ENCODE measurements around the gene NRROS. TPM values are rescaled to one million over a fixed set of nuclear protein-coding genes. Genes with fewer than 3 reads are reported as not detected.

Gene NRROS
- polyA plus RNA-seq, 1 donor: 2.1 TPM

DNA sequence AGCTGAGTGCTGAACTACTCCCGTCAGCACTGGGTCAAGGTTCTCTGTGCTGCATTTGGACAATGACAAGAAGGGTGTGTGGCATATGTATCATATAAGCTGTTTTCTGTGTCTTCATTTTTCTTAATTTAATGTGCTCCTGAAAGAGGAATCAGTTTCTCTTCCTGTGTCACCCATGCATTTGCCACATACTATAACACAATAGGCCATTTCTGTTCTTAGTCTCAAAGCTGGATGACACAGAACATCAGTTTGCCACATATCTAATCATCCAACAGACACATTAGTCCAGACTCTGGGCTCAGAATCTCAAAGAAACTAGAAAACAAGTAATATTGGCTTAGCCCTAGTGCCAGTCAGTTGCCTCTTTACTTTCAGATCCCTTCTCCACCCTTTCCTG lies 38.4 kb downstream of the NRROS start:
- no peak overlapping the region for H3K4me3 ChIP-seq (ENCODE audit: low read length)
- no peak for DNase-seq
- no CpG with 5 or more reads among the region's 1 CpG for WGBS (ENCODE audit: insufficient coverage, low lambda C conversion rate)
- H3K27me3 ChIP-seq (ENCODE audit: control insufficient read depth, insufficient read depth, low read length): no peaks in the 10 kb centered on the region
- H3K27ac ChIP-seq (ENCODE audit: low read length): no peak overlapping the region
- no peaks in the 10 kb centered on the region for H3K9me3 ChIP-seq (ENCODE audit: control insufficient read depth, low read depth, low read length)
- H3K4me1 ChIP-seq (ENCODE audit: control insufficient read depth, insufficient read depth, low read length): no peaks in the 10 kb centered on the region
- no peaks in the 10 kb centered on the region for H3K36me3 ChIP-seq (ENCODE audit: control insufficient read depth, insufficient read depth, low read length)

DNA sequence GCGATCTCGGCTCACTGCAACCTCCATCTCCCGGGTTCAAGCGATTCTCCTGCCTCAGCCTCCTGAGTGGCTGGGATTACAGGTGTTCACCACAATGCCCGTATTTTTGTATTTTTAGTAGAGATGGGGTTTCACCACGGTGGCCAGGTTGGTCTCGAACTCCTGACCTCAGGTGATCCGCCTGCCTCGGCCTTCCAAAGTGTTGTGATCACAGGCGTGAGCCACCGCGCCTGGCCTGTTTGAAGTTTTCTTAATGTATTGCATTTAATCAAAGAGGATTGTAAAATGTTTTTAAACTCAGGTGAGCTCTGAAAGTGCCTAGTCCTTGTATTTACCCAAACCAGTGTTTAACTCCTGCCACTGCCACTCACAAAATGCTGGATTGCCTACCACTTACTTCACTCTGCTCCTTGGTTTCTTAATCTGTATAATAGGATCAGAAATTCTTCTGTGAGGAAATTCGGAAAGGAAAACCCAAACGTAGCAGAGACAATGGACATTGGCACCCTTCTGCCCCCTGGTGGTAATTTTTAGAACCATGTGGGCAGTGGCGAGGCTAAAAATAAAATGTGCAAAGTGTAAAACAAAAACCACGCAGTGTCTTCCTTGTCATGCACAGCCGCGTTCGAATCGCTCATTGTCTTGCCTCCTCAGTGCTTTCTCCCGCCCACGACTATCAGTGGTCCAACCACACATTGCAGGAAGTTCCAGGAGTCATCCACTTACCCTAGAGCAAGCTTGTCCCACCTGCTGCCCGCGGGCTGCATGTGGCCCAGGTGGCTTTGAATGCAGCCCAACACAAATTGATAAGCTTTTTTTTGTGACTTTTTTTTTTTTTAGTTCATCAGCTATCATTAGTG lies 45.3 kb downstream of the NRROS start:
- Histone ChIP-seq H3K4me3 (ENCODE audit: low read length) (no peak overlapping the region), H3K27me3 (ENCODE audit: control insufficient read depth, insufficient read depth, low read length) (no peaks in the 10 kb centered on the region), H3K27ac (ENCODE audit: low read length) (no peak overlapping the region), H3K36me3 (ENCODE audit: control insufficient read depth, insufficient read depth, low read length) (no peaks in the 10 kb centered on the region), H3K9me3 (ENCODE audit: control insufficient read depth, low read depth, low read length) (no peaks in the 10 kb centered on the region), H3K4me1 (ENCODE audit: control insufficient read depth, insufficient read depth, low read length) (no peaks in the 10 kb centered on the region)
- DNase-seq: peak; percentile 23 to 55
- 0% methylated on average over 2 of the region's 24 CpGs for WGBS (ENCODE audit: insufficient coverage, low lambda C conversion rate)

GRCh38 chr3:196686436-196686835 lies 46.9 kb downstream of the NRROS start:
- no peaks in the 10 kb centered on the region for H3K27me3 ChIP-seq (ENCODE audit: control insufficient read depth, insufficient read depth, low read length)
- no peaks in the 10 kb centered on the region for H3K4me1 ChIP-seq (ENCODE audit: control insufficient read depth, insufficient read depth, low read length)
- no peaks in the 10 kb centered on the region for H3K36me3 ChIP-seq (ENCODE audit: control insufficient read depth, insufficient read depth, low read length)
- no CpG with 5 or more reads among the region's 2 CpGs for WGBS (ENCODE audit: insufficient coverage, low lambda C conversion rate)
- H3K4me3 ChIP-seq (ENCODE audit: low read length): no peak overlapping the region
- DNase-seq: no peak
- no peak overlapping the region for H3K27ac ChIP-seq (ENCODE audit: low read length)
- H3K9me3 ChIP-seq (ENCODE audit: control insufficient read depth, low read depth, low read length): no peaks in the 10 kb centered on the region

DNA sequence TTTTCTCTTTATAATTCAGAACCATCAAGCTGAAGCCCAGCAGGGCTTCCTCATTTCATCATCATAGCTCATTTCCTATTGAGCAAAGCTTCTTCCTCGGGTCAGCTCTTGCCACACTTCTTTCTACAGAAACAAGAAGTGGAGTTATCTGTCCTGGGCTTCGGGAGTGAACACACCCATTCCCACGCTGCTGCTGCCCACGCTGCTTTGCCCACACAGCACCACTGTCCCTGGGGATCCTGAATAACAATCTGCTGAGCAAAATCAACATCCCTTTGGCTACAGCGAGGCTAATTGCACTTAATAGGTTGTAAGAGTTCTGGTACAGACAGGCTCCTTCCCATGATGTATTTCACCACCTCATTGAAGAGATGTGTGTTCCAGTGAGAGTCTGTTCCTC lies 48.9 kb downstream of the NRROS start:
- no CpG with 5 or more reads among the region's 5 CpGs for WGBS (ENCODE audit: insufficient coverage, low lambda C conversion rate)

GRCh38 chr3:196689941-196690660 lies 50.6 kb downstream of the NRROS start:
- no peaks in the 10 kb centered on the region for H3K36me3 ChIP-seq (ENCODE audit: control insufficient read depth, insufficient read depth, low read length)
- WGBS (ENCODE audit: insufficient coverage, low lambda C conversion rate): no CpG with 5 or more reads among the region's 17 CpGs
- peaks cover 3% of the 10 kb centered on the region for H3K27me3 ChIP-seq (ENCODE audit: control insufficient read depth, insufficient read depth, low read length)
- no peak for DNase-seq
- no peak overlapping the region for H3K4me3 ChIP-seq (ENCODE audit: low read length)
- no peak overlapping the region for H3K27ac ChIP-seq (ENCODE audit: low read length)
- H3K4me1 ChIP-seq (ENCODE audit: control insufficient read depth, insufficient read depth, low read length): no peaks in the 10 kb centered on the region
- H3K9me3 ChIP-seq (ENCODE audit: control insufficient read depth, low read depth, low read length): peaks cover 4% of the 10 kb centered on the region

More for the DNA sequence above, 48.9 kb downstream of the NRROS start:
- no peak overlapping the region for H3K27ac ChIP-seq (ENCODE audit: low read length)
- peaks cover 3% of the 10 kb centered on the region for H3K27me3 ChIP-seq (ENCODE audit: control insufficient read depth, insufficient read depth, low read length)
- DNase-seq: no peak
- no peaks in the 10 kb centered on the region for H3K36me3 ChIP-seq (ENCODE audit: control insufficient read depth, insufficient read depth, low read length)
- no peaks in the 10 kb centered on the region for H3K9me3 ChIP-seq (ENCODE audit: control insufficient read depth, low read depth, low read length)
- no peak overlapping the region for H3K4me3 ChIP-seq (ENCODE audit: low read length)
- H3K4me1 ChIP-seq (ENCODE audit: control insufficient read depth, insufficient read depth, low read length): no peaks in the 10 kb centered on the region

DNA sequence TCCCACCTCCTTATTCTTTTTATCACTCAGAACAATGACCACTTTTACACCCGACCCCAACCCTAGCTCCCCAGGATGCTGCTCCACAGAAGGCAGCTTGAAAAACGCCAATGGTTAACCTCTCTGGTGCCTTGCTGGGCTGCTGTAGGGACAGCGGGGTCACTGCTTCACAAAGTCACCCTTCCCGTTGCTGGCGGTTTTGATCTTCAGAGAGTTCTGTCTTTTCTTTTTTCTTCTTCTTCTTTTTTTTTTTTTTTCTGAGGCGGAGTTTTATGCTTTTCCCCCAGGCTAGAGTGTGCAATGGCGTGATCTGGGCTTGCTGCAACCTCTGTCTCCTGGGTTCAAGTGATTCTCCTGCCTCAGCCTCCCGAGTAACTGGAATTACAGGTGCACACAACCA lies 51.9 kb downstream of the NRROS start:
- no peaks in the 10 kb centered on the region for H3K4me1 ChIP-seq (ENCODE audit: control insufficient read depth, insufficient read depth, low read length)
- H3K27ac ChIP-seq (ENCODE audit: low read length): no peak overlapping the region
- WGBS (ENCODE audit: insufficient coverage, low lambda C conversion rate): no CpG with 5 or more reads among the region's 8 CpGs
- H3K4me3 ChIP-seq (ENCODE audit: low read length): no peak overlapping the region
- DNase-seq: no peak
- peaks cover 3% of the 10 kb centered on the region for H3K27me3 ChIP-seq (ENCODE audit: control insufficient read depth, insufficient read depth, low read length)
- H3K36me3 ChIP-seq (ENCODE audit: control insufficient read depth, insufficient read depth, low read length): no peaks in the 10 kb centered on the region
- peaks cover 5% of the 10 kb centered on the region for H3K9me3 ChIP-seq (ENCODE audit: control insufficient read depth, low read depth, low read length)

GRCh38 chr3:196694202-196694638 lies 54.7 kb downstream of the NRROS start:
- WGBS (ENCODE audit: insufficient coverage, low lambda C conversion rate): no CpG with 5 or more reads among the region's 1 CpG
- H3K36me3 ChIP-seq (ENCODE audit: control insufficient read depth, insufficient read depth, low read length): no peaks in the 10 kb centered on the region

DNA sequence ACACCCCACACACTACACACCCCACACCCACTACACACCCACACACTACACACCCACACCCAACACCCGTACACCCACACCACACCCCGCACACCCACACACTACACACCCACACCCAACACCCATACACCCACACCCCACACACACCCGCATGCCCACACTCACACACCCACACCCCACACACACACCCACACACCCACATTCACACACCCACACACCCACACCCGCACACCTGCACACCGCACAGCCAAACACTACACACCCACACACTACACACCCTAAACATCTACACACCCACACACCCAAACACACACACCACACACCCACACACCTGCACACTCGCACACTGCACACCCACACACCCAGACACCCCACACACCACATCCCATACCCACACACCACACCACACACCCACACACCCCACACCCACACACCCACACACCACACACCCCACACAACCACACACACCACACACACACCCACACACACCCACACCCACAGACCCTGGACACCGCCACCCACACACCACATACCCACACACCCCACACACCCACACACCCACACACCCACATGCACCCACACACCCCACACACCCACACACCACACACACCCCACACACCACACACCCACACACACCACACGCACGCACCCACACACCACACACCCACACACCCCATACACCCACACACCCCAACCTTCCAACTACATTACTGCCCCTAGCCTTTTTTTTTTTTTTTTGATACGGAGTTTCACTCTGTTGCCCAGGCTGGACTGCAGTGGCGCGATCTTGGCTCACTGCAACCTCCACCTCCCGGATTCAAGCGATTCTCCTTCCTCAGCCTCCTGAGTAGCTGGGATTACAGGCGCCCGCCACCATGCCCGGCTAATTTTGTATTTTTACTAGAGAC lies 55.7 kb downstream of the NRROS start:
- Histone ChIP-seq H3K36me3 (ENCODE audit: control insufficient read depth, insufficient read depth, low read length) (no peaks in the 10 kb centered on the region), H3K9me3 (ENCODE audit: control insufficient read depth, low read depth, low read length) (peaks cover 5% of the 10 kb centered on the region), H3K27ac (ENCODE audit: low read length) (no peak overlapping the region), H3K4me1 (ENCODE audit: control insufficient read depth, insufficient read depth, low read length) (no peaks in the 10 kb centered on the region), H3K4me3 (ENCODE audit: low read length) (no peak overlapping the region), H3K27me3 (ENCODE audit: control insufficient read depth, insufficient read depth, low read length) (peaks cover 3% of the 10 kb centered on the region)
- no peak for DNase-seq
- no CpG with 5 or more reads among the region's 17 CpGs for WGBS (ENCODE audit: insufficient coverage, low lambda C conversion rate)

More at GRCh38 chr3:196694202-196694638, 54.7 kb downstream of the NRROS start:
- Histone ChIP-seq H3K27ac (ENCODE audit: low read length) (no peak overlapping the region), H3K27me3 (ENCODE audit: control insufficient read depth, insufficient read depth, low read length) (peaks cover 3% of the 10 kb centered on the region), H3K4me1 (ENCODE audit: control insufficient read depth, insufficient read depth, low read length) (no peaks in the 10 kb centered on the region), H3K9me3 (ENCODE audit: control insufficient read depth, low read depth, low read length) (peaks cover 5% of the 10 kb centered on the region), H3K4me3 (ENCODE audit: low read length) (no peak overlapping the region)
- DNase-seq: no peak

DNA sequence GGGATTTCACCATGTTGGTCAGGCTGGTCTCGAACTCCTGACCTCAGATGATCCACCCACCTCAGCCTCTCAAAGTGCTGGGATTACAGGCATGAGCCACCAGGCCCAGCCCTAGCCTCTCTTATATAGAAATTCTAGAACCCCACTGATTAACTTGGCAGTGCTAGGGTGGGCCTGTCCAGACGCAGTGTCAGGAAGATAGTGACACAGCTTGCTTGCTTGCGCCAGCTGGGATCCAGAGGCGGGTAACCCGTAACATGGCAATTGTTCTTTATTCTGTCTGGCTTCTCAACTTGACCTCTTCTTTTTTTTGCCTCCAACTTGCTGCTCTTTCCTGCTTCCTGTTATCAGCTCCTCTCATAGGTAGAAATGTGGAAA lies 56.3 kb downstream of the NRROS start:
- no CpG with 5 or more reads among the region's 5 CpGs for WGBS (ENCODE audit: insufficient coverage, low lambda C conversion rate)
- no peak for DNase-seq
- Histone ChIP-seq H3K4me1 (ENCODE audit: control insufficient read depth, insufficient read depth, low read length) (no peaks in the 10 kb centered on the region), H3K4me3 (ENCODE audit: low read length) (no peak overlapping the region), H3K27ac (ENCODE audit: low read length) (no peak overlapping the region), H3K27me3 (ENCODE audit: control insufficient read depth, insufficient read depth, low read length) (peaks cover 3% of the 10 kb centered on the region), H3K9me3 (ENCODE audit: control insufficient read depth, low read depth, low read length) (peaks cover 5% of the 10 kb centered on the region), H3K36me3 (ENCODE audit: control insufficient read depth, insufficient read depth, low read length) (no peaks in the 10 kb centered on the region)

DNA sequence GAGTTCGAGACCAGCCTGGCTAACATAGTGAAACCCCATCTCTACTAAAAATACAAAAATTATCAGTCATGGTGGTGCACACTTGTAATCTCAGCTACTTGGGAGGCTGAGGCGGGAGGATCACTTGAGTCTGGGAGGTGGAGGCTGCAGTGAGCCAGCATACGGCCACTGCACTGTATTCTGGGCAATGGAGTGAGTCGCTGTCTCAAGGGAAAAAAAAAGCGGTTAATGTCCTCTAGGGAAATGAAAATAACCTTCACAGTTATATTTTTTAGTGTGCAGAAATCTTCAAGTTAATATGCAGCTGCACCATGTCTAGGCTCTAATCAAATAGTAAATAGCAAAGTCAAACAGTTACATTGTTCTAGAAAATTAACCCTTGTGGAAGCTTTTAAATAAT lies 57.8 kb downstream of the NRROS start:
- WGBS (ENCODE audit: insufficient coverage, low lambda C conversion rate): no CpG with 5 or more reads among the region's 5 CpGs
- H3K4me3 ChIP-seq (ENCODE audit: low read length): no peak overlapping the region
- no peaks in the 10 kb centered on the region for H3K27me3 ChIP-seq (ENCODE audit: control insufficient read depth, insufficient read depth, low read length)
- no peaks in the 10 kb centered on the region for H3K4me1 ChIP-seq (ENCODE audit: control insufficient read depth, insufficient read depth, low read length)
- H3K36me3 ChIP-seq (ENCODE audit: control insufficient read depth, insufficient read depth, low read length): no peaks in the 10 kb centered on the region
- no peak overlapping the region for H3K27ac ChIP-seq (ENCODE audit: low read length)
- peaks cover 5% of the 10 kb centered on the region for H3K9me3 ChIP-seq (ENCODE audit: control insufficient read depth, low read depth, low read length)
- no peak for DNase-seq

All from large intestine (tissue), 3 donors.